Measurements from ENCODE around the gene MEA1. TPM values are rescaled to one million over a fixed set of nuclear protein-coding genes. Genes with fewer than 3 reads are reported as not detected.
A peak's percentile ranks its signal among the peaks of the same experiment; 100 is the strongest.
"Not testable (repeated sequence)": the region's sequence is repeated elsewhere in the genome, so short reads cannot be mapped to it uniquely, and the experiment has no call there.

The MEA1 gene
- 100 to 1,000 TPM in 1 of 4 donors, 10 to 100 TPM in 3; 75.3 to 104 (median 87.6) TPM for polyA plus RNA-seq (ENCODE audit: insufficient read length in 4 of 4)

GRCh38 chr6:43013843-43014433 lies at the start of gene MEA1, which contains the start of gene KLHDC3:
TSS of gene MEA1 (minus strand) at chr6:43013946. CDS start at chr6:43013813, 133 bp downstream.
TSS of gene KLHDC3 (plus strand) at chr6:43014249. CDS start at chr6:43017193, 2,944 bp downstream.
- peak; percentile 97 to 100 (median 98) for DNase-seq (ENCODE audit: low read depth in 4 of 4, low spot score in 2 of 4)

DNA sequence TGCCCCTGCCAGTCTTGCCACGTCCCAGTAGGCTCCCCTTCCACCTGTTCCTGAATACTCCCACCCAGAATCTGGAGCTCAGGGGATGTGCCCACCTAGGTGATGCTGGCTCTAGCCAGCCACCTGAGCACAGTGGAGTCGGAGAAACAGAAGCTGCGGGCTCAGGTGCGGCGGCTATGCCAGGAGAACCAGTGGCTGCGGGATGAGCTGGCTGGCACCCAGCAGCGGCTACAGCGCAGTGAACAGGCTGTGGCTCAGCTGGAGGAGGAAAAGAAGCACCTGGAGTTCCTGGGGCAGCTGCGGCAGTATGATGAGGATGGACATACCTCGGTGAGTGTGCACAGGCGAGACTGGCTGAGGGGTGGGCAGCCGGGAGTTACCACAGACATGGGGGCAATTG lies 49.1 kb upstream of the MEA1 start:
- no peak for DNase-seq (ENCODE audit: low read depth in 4 of 4, low spot score in 2 of 4)

GRCh38 chr6:43061861-43062260 lies 48.1 kb upstream of the MEA1 start:
- DNase-seq (ENCODE audit: low read depth in 4 of 4, low spot score in 2 of 4): no peak

- DNase-seq (ENCODE audit: low read depth in 4 of 4, low spot score in 2 of 4): no peak
Observed at GRCh38 chr6:43060755-43061633, 47.2 kb upstream of the MEA1 start.

DNA sequence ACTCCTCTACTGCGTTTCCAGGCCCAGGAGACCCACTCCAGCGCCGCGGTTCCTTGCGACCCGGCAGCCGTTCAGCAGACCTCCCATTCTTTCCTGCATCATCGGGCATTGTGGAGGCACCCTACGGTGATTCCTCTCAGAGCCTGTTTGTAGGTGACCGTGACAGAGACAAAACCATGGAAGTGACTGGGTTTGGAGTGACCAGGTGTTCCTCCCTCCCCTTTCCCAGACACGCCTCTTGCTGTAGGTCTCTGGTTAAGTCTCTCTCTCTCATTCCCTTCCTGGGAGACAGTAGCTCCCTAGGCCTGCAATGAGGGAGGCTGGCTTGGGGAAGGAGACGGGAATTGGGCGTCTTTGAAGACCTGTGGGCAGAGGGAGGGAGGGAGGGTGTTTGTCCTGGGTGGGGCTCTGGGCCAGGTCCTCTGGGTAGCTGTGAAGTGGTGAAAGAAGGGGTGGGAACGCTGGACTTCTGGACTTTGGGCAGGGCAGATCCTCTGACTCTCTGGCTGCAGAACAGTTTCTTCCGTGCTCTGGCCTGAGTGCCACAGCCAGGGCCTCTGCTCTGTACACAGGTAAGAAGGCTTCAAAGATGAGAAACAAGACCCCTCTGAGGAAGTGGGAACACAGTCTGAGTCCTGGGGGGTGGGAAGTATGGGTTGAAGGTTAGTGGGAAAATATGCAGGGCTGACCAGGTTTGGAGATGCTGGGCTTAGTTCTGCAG lies 46.4 kb upstream of the MEA1 start:
- DNase-seq (ENCODE audit: low read depth in 4 of 4, low spot score in 2 of 4): no peak

DNA sequence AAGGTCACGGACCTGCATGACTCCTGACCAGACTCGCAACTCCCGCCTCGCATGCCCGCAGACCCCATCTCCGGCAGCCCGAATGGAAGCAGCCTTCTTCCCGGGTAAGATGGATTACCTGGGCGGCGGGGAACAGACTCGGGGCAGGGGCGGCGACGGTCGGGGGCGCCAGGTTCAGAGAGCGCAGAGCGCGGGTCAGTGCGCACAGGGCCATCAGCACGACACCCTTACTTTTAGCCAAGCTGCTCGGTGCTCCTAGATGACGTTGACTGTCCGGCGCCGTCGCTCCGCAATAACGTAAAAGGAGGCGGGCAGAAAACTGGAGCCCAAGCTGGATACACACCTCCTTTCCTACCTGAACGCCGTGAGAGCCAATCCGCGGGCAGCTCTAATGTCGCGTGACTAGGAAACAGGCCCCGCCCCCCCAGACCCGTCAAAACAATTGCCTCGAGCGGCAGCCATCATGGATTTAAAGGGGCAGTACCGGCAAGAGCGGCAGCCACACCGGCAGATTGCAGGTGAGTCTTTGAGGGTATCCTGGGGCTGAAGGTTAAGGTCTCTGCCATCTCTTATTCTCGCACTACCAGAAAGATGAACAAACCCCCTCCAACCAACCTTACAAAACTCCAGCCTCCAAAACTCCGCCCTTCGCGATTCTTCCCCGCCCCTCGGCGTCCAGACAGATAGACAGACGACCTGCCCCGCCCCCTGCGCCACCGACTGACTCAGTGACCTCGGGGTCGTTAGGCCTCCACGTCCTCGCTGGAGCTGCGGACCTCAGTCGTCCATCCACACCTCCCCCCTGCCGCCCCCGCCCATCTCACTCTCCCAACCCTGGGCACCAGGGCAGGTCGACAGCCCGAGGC lies 45.7 kb upstream of the MEA1 start, which contains the start of the genes KLC4 and MRPL2:
Gene KLC4 (plus strand): TSS at position 464 of the 866 bp plus-strand sequence. CDS start 1,705 bp downstream, outside the sequence.
Gene MRPL2 (minus strand): TSS at position 267 of the 866 bp plus-strand sequence. CDS start 53 bp downstream, at position 214.
- DNase-seq (ENCODE audit: low read depth in 4 of 4, low spot score in 2 of 4): peak; percentile 89 to 98 (median 98)

GRCh38 chr6:43058531-43058930 lies 44.8 kb upstream of the MEA1 start:
- no peak for DNase-seq (ENCODE audit: low read depth in 4 of 4, low spot score in 2 of 4)

DNA sequence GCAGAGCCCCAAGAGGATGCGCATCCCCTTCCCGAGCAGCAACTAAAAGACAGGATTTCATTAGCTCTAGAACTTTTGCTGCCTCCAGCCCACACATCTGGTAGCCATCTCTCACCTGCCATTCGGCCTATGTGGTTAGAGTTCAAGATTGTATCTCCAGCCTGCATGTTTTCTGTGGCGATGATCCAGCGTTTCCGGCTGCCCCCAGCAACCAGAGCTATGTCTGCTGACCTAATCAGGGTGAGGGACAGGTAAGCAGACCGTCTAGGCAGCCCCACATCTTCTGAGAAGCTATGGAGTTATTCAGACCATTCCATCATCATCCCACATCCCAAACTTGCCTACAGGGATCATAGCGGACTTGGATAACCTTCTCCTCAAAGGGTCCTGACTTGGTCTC lies 42.2 kb upstream of the MEA1 start:
- DNase-seq (ENCODE audit: low read depth in 4 of 4, low spot score in 2 of 4): no peak

- no peak for DNase-seq (ENCODE audit: low read depth in 4 of 4, low spot score in 2 of 4)
Observed at GRCh38 chr6:43054206-43054943, 40.6 kb upstream of the MEA1 start.

DNA sequence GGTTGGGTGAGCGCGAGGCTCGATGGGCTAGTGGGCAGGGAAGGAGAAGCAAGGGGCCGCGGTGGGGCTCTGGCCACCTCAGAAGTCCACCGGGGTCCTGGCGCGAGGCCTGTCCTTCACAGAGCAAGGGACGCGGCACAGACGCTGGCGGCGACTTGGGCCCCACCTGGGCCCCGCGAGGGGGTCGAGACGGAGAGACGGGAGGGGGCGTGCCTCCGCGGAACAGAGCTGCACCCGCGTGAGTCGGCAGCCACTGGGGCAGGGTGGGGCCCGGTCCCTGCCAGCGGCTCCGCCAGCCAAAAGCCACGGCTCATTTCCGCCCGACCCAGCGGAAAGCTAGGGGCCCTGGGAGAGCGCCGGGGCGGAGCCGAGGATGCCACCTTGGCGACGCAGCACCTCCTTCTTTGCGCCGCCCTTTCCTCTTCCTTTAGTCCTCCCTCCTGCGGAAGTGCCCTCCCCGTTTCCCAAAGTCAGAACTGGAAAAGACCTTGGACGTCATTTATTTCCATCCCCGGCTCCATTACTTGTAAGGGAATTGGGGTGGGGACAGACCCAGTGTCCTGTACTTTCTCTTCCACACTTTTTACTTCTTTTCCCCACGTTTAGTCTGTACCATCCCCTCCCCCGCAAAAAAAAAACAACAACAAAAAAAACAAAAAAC lies 39.9 kb upstream of the MEA1 start, which contains the start of gene CUL7:
Gene CUL7 (minus strand): TSS at position 307 of the 661 bp plus-strand sequence. CDS start 1,063 bp downstream, outside the sequence.
- peak; percentile 69 to 90 (median 82) for DNase-seq (ENCODE audit: low read depth in 4 of 4, low spot score in 2 of 4)

- peak in 1 of 4 donors; percentile 17 for DNase-seq (ENCODE audit: low read depth in 4 of 4, low spot score in 2 of 4)
Observed at GRCh38 chr6:43052842-43053544, 39.2 kb upstream of the MEA1 start.

DNA sequence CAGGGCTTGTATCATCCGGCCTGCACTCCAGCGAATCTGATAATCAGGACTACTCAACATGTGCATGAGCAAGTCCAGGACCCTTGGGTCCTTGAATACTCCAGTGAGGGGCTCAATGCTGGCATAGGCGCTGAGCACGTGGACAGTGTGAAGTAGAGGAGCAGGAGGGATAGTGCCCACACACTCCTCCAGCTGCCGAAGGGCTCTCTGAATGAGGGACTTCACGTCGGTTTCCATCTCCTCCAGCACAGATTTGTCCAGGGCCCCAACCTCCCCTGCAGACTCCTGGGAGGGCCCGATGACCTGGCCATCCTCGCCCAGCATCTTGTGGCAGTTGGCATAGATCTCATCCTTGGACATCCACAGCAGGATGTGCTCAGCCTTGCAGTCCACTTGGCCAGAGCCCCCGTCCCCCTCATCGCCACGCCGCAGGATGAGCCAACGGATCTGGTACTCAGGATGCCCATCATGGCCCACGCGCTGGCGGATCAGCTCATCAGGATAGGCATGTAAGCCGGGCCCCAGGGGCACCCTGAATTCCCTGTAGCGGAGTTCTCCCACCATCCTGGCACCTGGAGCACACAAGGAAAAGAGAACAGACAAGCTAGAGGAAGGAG lies 38.6 kb upstream of the MEA1 start:
- DNase-seq (ENCODE audit: low read depth in 4 of 4, low spot score in 2 of 4): no peak

DNA sequence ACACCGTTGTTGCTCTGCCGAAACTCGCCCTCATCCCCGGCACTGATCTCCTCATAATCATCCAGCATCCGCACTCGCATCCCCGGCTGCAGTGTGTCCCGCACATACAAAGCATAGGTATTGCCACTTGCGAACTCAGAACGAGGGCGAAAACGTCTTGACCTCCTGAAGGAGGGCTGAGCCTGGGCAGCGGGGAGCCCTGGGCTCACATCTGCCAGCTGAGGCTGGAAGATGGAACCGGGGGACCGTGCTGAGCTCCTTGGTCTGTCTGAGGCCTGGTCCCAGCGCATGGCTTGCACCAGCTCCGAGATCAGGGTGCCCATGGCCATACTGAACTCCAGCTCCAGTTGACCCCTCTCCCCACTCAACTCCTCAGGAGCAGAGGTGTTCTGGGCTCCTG lies 37.2 kb upstream of the MEA1 start:
- no peak for DNase-seq (ENCODE audit: low read depth in 4 of 4, low spot score in 2 of 4)

- no peak for DNase-seq (ENCODE audit: low read depth in 4 of 4, low spot score in 2 of 4)
Observed at GRCh38 chr6:43047998-43048397, 34.3 kb upstream of the MEA1 start.

DNA sequence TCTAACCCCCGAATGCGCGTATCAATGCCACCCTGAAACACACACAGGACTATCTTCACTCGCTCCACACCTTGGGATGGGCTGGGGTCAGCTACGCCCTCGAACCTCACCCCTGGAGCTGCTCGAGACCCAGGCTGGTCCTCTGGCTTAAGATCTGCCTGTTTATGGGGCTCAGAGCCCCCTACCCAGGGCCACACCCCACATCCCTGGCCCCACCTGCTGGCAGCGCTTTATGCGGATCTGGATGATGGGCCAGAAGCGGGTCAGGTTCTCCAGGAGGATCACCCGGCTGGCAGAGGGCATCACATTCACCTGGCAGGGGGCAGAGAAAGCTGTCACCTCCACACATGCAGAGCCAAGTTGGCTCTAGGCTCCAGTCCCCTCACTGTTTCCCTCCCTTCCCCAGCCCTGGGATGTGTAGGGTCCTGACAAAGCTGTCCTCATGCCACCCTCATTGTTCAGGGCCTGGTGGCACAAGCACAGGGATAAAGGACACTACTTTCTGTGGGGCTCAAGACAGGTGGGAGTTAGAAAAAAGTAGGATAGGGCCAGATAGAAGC lies 31.7 kb upstream of the MEA1 start:
- DNase-seq (ENCODE audit: low read depth in 4 of 4, low spot score in 2 of 4): no peak

DNA sequence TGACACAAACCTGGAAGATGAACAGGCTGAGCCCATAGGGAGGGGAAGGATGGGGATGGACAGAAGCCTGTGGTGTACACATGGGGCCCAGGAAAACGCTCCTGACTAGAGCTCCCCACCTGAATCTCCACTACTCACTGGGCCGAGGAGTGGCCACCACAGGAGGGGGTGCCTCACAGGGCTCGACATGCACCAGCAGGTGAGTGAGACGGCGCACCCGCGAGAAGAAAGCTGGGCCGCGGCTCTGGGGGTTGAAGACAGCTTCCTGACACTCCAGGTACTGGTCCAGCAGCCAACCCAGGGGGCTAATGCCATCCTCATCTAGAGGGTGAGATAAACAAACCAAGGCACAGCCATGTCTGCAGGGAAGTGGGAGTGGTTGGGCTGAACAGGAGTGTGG lies 29.6 kb upstream of the MEA1 start:
- no peak for DNase-seq (ENCODE audit: low read depth in 4 of 4, low spot score in 2 of 4)

DNA sequence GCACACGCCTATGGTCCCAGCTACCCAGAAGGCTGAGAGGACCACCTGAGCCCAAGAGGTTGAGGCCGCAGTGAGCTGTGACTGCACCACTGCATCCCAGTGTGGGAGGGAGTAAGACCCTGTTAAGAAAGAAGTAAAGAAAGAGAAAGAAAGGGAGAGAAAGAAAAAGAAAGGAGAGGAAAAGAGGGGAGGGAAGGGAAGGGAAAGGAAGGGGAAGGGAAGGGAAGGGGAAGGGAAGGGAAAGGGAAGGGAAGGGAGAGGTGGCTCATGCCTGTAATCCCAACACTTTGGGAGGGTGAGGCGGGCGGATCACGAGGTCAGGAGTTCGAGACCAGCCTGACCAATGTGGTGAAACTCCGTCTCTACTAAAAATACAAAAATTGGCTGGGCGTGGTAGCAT lies 27.7 kb upstream of the MEA1 start:
- DNase-seq (ENCODE audit: low read depth in 4 of 4, low spot score in 2 of 4): not testable (repeated sequence)
